Loucy (cell line): Measurements from ENCODE around the gene AGAP1.

ENCODE experiments used
- EZH2phosphoT487 ChIP-seq: fragments of 200-600 bp; IDR thresholded peaks from 2 replicates; pipeline ENCODE4 v1.6.1; 2018; ENCODE audit warnings: antibody characterized with exemption, mild to moderate bottlenecking, moderate library complexity, borderline replicate concordance
- TF ChIP-seq, protein P1 (sequence below): fragments of 200-600 bp; sonication (generic); conservative IDR thresholded peaks from 2 replicates; pipeline ENCODE4 v1.5.1; 2014; ENCODE audit warnings: mild to moderate bottlenecking, antibody characterized with exemption, low read length

DNA sequence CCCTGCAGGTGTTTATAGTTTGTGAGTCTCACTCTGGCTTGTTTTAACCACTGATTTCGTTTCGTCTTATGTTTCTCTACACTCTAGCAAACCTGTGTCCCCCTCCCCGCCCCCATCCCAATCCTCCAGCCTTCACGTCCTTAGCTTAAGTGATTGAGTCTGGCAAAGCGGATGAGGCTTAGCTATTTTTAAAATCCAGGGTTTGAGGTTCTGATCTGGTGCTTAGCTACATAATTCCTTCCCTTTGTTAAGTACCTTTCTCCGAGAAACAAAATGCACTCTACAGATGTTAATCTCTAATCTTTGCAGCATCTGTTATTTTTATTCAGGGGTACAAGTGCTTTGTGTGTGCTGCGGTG is 7.8 kb downstream of the AGAP1 start:
- TF ChIP-seq, protein P1, sequence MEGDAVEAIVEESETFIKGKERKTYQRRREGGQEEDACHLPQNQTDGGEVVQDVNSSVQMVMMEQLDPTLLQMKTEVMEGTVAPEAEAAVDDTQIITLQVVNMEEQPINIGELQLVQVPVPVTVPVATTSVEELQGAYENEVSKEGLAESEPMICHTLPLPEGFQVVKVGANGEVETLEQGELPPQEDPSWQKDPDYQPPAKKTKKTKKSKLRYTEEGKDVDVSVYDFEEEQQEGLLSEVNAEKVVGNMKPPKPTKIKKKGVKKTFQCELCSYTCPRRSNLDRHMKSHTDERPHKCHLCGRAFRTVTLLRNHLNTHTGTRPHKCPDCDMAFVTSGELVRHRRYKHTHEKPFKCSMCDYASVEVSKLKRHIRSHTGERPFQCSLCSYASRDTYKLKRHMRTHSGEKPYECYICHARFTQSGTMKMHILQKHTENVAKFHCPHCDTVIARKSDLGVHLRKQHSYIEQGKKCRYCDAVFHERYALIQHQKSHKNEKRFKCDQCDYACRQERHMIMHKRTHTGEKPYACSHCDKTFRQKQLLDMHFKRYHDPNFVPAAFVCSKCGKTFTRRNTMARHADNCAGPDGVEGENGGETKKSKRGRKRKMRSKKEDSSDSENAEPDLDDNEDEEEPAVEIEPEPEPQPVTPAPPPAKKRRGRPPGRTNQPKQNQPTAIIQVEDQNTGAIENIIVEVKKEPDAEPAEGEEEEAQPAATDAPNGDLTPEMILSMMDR: no peak
- no peak for TF ChIP-seq EZH2phosphoT487
